IMR-90 (cell line): Measurements from ENCODE around the gene LCAT. TPM values are rescaled to one million over a fixed set of nuclear protein-coding genes. Genes with fewer than 3 reads are reported as not detected.

Source experiments
- ATAC-seq: fragments of 200-7000 bp; cut with Tn5 transposase; 2 replicates; pipeline ENCODE4 v1.9.1; 2020; ENCODE audit warnings: low read depth, mild to moderate bottlenecking, moderate library complexity
- BruUV-seq: library from RNA; stranded (reverse); fragments of 400-500 nt; replicated peaks from 2 replicates; lab custom pipeline; 2021; lab: Mats Ljungman, UMichigan
- CTCF ChIA-PET: fragments of 300-600 bp; formaldehyde crosslinking; extraction: SDS; loops from one replicate; lab custom pipeline; 2021; ENCODE audit warnings: antibody characterized with exemption; lab: Yijun Ruan, JAX
- POLR2A ChIA-PET: fragments of 300-600 bp; sonication (Branson Sonifier 250); formaldehyde crosslinking; loops from one replicate; lab custom pipeline; 2022; ENCODE audit warnings: antibody characterized with exemption; ENCODE audit not compliant: unreplicated experiment; lab: Charles Lee
- DNase-seq: peaks from one replicate; pipeline ENCODE4 v3.0.0; 2013
- H2AFZ ChIP-seq: replicated peaks from 2 replicates; pipeline ENCODE3; 2013; ENCODE audit warnings: low read length, mild to moderate bottlenecking; ENCODE audit not compliant: poor library complexity
- H2AK5ac ChIP-seq: 2 replicates; pipeline ENCODE4 v1.6.1; 2013; ENCODE audit warnings: low read depth, low read length, inconsistent platforms
- H2AK9ac ChIP-seq: replicated peaks from 2 replicates; pipeline ENCODE3; 2013; ENCODE audit warnings: mild to moderate bottlenecking, low read depth, low read length, moderate library complexity; ENCODE audit not compliant: poor library complexity
- H2BK120ac ChIP-seq: 2 replicates; pipeline ENCODE4 v1.6.1; 2013; ENCODE audit warnings: low read depth, low read length, inconsistent platforms
- H2BK15ac ChIP-seq: 3 replicates; pipeline ENCODE4 v1.6.1; 2013; ENCODE audit warnings: low read depth, low read length, inconsistent platforms
- H2BK20ac ChIP-seq: 2 replicates; pipeline ENCODE4 v1.6.1; 2013; ENCODE audit warnings: low read depth, mild to moderate bottlenecking, inconsistent platforms, low read length, moderate library complexity
- H2BK5ac ChIP-seq: 2 replicates; pipeline ENCODE4 v1.6.1; 2013; ENCODE audit warnings: mild to moderate bottlenecking, low read depth, low read length, inconsistent platforms; ENCODE audit not compliant: poor library complexity, severe bottlenecking
- H3K14ac ChIP-seq: replicated peaks from 2 replicates; pipeline ENCODE4 v1.6.1; 2013; ENCODE audit warnings: low read depth, low read length, inconsistent platforms
- H3K18ac ChIP-seq: 2 replicates; pipeline ENCODE4 v1.6.1; 2013; ENCODE audit warnings: low read depth, low read length, control low read depth
- H3K23ac ChIP-seq: 2 replicates; pipeline ENCODE4 v1.6.1; 2013; ENCODE audit warnings: low read depth, low read length, inconsistent platforms
- H3K27ac ChIP-seq: 2 replicates; pipeline ENCODE4 v1.5.1; 2013; ENCODE audit warnings: mild to moderate bottlenecking, control low read depth, low read length; ENCODE audit not compliant: insufficient read depth
- H3K27me3 ChIP-seq: 2 replicates; pipeline ENCODE4 v1.6.1; 2013; ENCODE audit warnings: low read length; ENCODE audit not compliant: control insufficient read depth, insufficient read depth
- H3K36me3 ChIP-seq: 2 replicates; pipeline ENCODE4 v1.6.1; 2013; ENCODE audit warnings: low read length, mixed read lengths; ENCODE audit not compliant: control insufficient read depth, insufficient read depth
- H3K4ac ChIP-seq: 2 replicates; pipeline ENCODE4 v1.6.1; 2013; ENCODE audit warnings: low read depth, low read length, inconsistent platforms
- H3K4me1 ChIP-seq: 2 replicates; pipeline ENCODE4 v1.6.1; 2013; ENCODE audit warnings: low read length, mixed read lengths; ENCODE audit not compliant: control insufficient read depth, insufficient read depth
- H3K4me2 ChIP-seq: 2 replicates; pipeline ENCODE4 v1.6.1; 2013; ENCODE audit warnings: low read depth, mild to moderate bottlenecking, control low read depth, low read length, moderate library complexity
- H3K4me3 ChIP-seq: 2 replicates; pipeline ENCODE4 v1.5.1; 2013; ENCODE audit warnings: low read depth, mild to moderate bottlenecking, control low read depth, low read length, moderate library complexity; ENCODE audit not compliant: insufficient read depth
- H3K56ac ChIP-seq: 2 replicates; pipeline ENCODE4 v1.6.1; 2013; ENCODE audit warnings: low read length, inconsistent platforms; ENCODE audit not compliant: insufficient read depth; ENCODE audit errors: extremely low read depth
- H3K79me1 ChIP-seq, 2 experiments: 2 replicates each; pipeline ENCODE4 v1.6.1; 2013; ENCODE audit warnings: low read length in 2 of 2, inconsistent platforms in 1 of 2, low read depth in 1 of 2
- H3K9ac ChIP-seq: 2 replicates; pipeline ENCODE4 v1.6.1; 2013; ENCODE audit warnings: low read depth, low read length, control low read depth
- H3K9me1 ChIP-seq: 2 replicates; pipeline ENCODE4 v1.6.1; 2013; ENCODE audit warnings: low read length, inconsistent platforms; ENCODE audit not compliant: insufficient read depth
- H3K9me3 ChIP-seq: 2 replicates; pipeline ENCODE4 v1.6.1; 2013; ENCODE audit warnings: low read length; ENCODE audit not compliant: control insufficient read depth, insufficient read depth
- H4K20me1 ChIP-seq: 2 replicates; pipeline ENCODE4 v1.6.1; 2013; ENCODE audit warnings: low read length, inconsistent platforms; ENCODE audit not compliant: insufficient read depth
- H4K5ac ChIP-seq: 2 replicates; pipeline ENCODE4 v1.6.1; 2013; ENCODE audit warnings: mild to moderate bottlenecking, low read depth, low read length, control low read depth
- H4K8ac ChIP-seq, 2 experiments: 2 replicates each; pipeline ENCODE4 v1.6.1; 2013; ENCODE audit warnings: low read depth in 2 of 2, low read length in 2 of 2, control low read depth in 1 of 2, inconsistent platforms in 1 of 2
- H4K91ac ChIP-seq: 2 replicates; pipeline ENCODE4 v1.6.1; 2013; ENCODE audit warnings: low read depth, low read length, inconsistent platforms; ENCODE audit not compliant: insufficient read depth
- MAZ ChIP-seq: IDR thresholded peaks from 2 replicates; pipeline ENCODE4 v1.6.1; 2012; ENCODE audit warnings: low read depth, mild to moderate bottlenecking, low read length, improper control_type of control experiment, moderate library complexity, borderline replicate concordance
- POLR2A ChIP-seq: IDR thresholded peaks from 2 replicates; pipeline ENCODE4 v1.6.1; 2012; ENCODE audit warnings: mild to moderate bottlenecking, low read depth, low read length
- RAD21 ChIP-seq: IDR thresholded peaks from 2 replicates; pipeline ENCODE4 v1.6.1; 2012; ENCODE audit warnings: low read length, improper control_type of control experiment
- RFX5 ChIP-seq: IDR thresholded peaks from 2 replicates; pipeline ENCODE4 v1.8.0; 2012; ENCODE audit warnings: low read depth, mild to moderate bottlenecking, low read length, moderate library complexity
- WGBS, 2 experiments: methylation state at CpG; one replicate each; pipeline versions ENCODE4 v1.1.5 to v1.1.7; 2013; ENCODE audit warnings: missing lambda C conversion rate in 2 of 2; ENCODE audit not compliant: insufficient read length in 1 of 2; ENCODE audit errors: extremely low coverage in 2 of 2; 5-methylcytosine and 5-hydroxymethylcytosine counted together
- dilution Hi-C: fragments of 300-500 bp; cut with HindIII; formaldehyde crosslinking; loops from one replicate; pipeline ENCODE4 v1.14.3; 2018; ENCODE audit warnings: low sequenced_read_pairs; ENCODE audit not compliant: unreplicated experiment
- in situ Hi-C: fragments of 300-500 bp; cut with MboI; formaldehyde crosslinking; loops from 3 replicates; pipeline ENCODE4 v1.14.3; 2019; ENCODE audit warnings: low sequenced_read_pairs, inconsistent platforms, mixed read lengths
- intact Hi-C: fragments of 100-400 bp; cut with micrococcal nuclease; formaldehyde crosslinking; loops from 2 replicates; pipeline ENCODE4 v1.10.0; 2022
- polyA plus RNA-seq, 3 experiments: library from polyadenylated mRNA; depleted of rRNA; stranded (reverse); fragments of >200 nt; gene quantifications; 2 replicates each; pipeline ENCODE4 v1.2.3, GENCODE V29; 2012; ENCODE audit warnings: low replicate concordance in 1 of 3
- total RNA-seq: library from RNA; depleted of rRNA; stranded (reverse); fragments of >200 nt; gene quantifications from 2 replicates; pipeline ENCODE4 v1.2.3, GENCODE V29; 2012
- TF ChIP-seq, protein P1 (sequence below): fragments of 150-350 bp; IDR thresholded peaks from 2 replicates; pipeline ENCODE4 v1.6.1; 2017; ENCODE audit warnings: mild to moderate bottlenecking, antibody characterized with exemption, low read length, low read depth

The LCAT gene
- total and polyA plus RNA-seq, 2 of the 4 experiments (the other 2 are of a cell fraction) = 1.4 to 18.8 TPM

DNA sequence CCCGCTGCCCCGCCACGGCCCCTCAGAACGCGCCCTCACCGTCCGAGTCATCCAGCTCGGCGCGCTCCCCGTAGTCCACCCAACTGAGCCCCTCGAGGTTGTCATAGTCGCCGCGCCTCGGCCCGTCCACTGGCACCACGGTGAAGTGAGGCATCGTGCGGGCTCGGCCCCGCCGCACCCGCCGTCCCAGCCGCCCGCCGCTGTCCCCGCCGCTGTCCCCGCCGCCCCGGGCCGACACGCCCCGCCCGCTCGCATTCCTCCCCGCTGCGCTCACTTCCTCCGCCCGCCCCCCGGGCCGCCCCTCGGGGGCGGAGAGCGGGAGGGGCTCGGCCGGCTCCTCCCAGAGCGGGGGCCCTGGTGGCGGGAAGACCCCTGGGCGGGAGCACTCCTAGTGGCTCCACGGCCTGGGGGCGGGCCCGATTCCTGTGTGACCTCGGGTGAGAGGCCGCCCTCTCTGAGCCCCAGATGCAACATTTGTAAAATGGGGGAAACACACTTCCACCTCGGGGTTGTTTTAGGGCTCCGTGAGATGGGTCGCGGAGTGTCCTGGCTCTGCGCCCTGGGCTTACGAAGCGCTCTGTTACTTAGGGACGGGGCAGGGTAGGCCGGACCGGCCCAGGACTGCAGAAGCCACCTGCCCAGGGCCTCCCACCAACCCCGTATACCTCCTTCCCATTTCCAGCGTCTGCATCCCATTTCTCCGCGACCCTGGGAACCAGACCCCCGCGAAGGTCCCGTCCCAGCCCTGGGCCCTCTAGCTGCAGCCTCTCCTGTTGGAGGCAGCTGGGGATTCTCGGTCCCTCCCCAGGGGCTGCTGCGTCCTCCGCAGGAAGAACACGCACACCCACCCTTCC lies 24.7 kb upstream of the LCAT start, which contains the start of gene SLC12A4:
Gene SLC12A4 (minus strand): TSS at position 238 of the 854 bp plus-strand sequence. CDS start 84 bp downstream, at position 154.
- peak within 1 kb of the TSS; percentile 85 for H3K56ac ChIP-seq
- H4K8ac ChIP-seq = peak within 1 kb of the TSS; percentile 93 to 96
- H3K18ac ChIP-seq = peak within 1 kb of the TSS; percentile 96
- H3K14ac ChIP-seq = peak within 1 kb of the TSS; percentile 95
- peak within 1 kb of the TSS; percentile 93 for H3K4me2 ChIP-seq
- H3K9me1 ChIP-seq = peaks cover 35% of the 10 kb centered on the region
- peak; percentile 85 for ATAC-seq
- in situ Hi-C loops (no loop called here), intact Hi-C loops (loop anchor here (10.0 kb wide), 1 partner anchor 256 kb away; no protein-coding TSS in a partner anchor), dilution Hi-C loops (no loop called here)
- peak within 1 kb of the TSS; percentile 81 for H2BK120ac ChIP-seq
- CTCF ChIA-PET = no interaction called here
- H3K4ac ChIP-seq = peak within 1 kb of the TSS; percentile 99
- peak within 1 kb of the TSS; percentile 99 for H3K27ac ChIP-seq
- DNase-seq = peak; percentile 65
- 6% methylated on average over 28 of the region's 78 CpGs; no CpG with 5 or more reads in 1 of the 2 experiments for WGBS, 2 experiments
- no peaks in the 10 kb centered on the region for H3K27me3 ChIP-seq
- no peaks in the 10 kb centered on the region for H3K9me3 ChIP-seq
- BruUV-seq = no TSS peak
- peak within 1 kb of the TSS; percentile 95 for H4K91ac ChIP-seq
- peak within 1 kb of the TSS; percentile 96 for H2AFZ ChIP-seq
- no peak within 1 kb of the TSS; the same call in 1 of the 2 replicates for H2BK20ac ChIP-seq
- H3K4me3 ChIP-seq = peak within 1 kb of the TSS; percentile 100
- H4K5ac ChIP-seq = peak within 1 kb of the TSS; percentile 98
- H2BK5ac ChIP-seq = peak within 1 kb of the TSS; percentile 92
- TF ChIP-seq RFX5 = no peak
- TF ChIP-seq MAZ = peak; percentile 99
- TF ChIP-seq, protein P1, sequence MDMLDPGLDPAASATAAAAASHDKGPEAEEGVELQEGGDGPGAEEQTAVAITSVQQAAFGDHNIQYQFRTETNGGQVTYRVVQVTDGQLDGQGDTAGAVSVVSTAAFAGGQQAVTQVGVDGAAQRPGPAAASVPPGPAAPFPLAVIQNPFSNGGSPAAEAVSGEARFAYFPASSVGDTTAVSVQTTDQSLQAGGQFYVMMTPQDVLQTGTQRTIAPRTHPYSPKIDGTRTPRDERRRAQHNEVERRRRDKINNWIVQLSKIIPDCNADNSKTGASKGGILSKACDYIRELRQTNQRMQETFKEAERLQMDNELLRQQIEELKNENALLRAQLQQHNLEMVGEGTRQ = no peak
- TF ChIP-seq RAD21 = no peak
- peak; percentile 75 for TF ChIP-seq POLR2A
- peaks cover 15 to 47% of the 10 kb centered on the region in 2 experiments for H3K79me1 ChIP-seq
- H3K36me3 ChIP-seq = peaks cover 10% of the 10 kb centered on the region
- H2AK9ac ChIP-seq = peak within 1 kb of the TSS; percentile 100
- H3K23ac ChIP-seq = peak within 1 kb of the TSS; percentile 98
- POLR2A ChIA-PET = no interaction called here
- peak within 1 kb of the TSS; percentile 95; the same call in 1 of the 3 replicates for H2BK15ac ChIP-seq
- H3K9ac ChIP-seq = peak within 1 kb of the TSS; percentile 100
- H4K20me1 ChIP-seq = peaks cover 41% of the 10 kb centered on the region
- H3K4me1 ChIP-seq = peaks cover 30% of the 10 kb centered on the region
- peak within 1 kb of the TSS; percentile 99 for H2AK5ac ChIP-seq
